ENCODE measurements around the gene TOM1L2. TPM values are rescaled to one million over a fixed set of nuclear protein-coding genes. Genes with fewer than 3 reads are reported as not detected.

The TOM1L2 gene
- total RNA-seq, 3 donors from 2014 or later (not counting 1 experiment from before 2014, with no cell fraction given), result 35.7 to 43.2 (median 35.7) TPM

- Mint-ChIP-seq H3K27ac (no peak overlapping the region), H3K4me3 (no peak overlapping the region), H3K27me3 (ENCODE audit: low read depth in 2 of 2) (no peaks in the 10 kb centered on the region), H3K36me3 (peaks cover 5% of the 10 kb centered on the region), H3K4me1 (no peaks in the 10 kb centered on the region), H3K9me3 (no peaks in the 10 kb centered on the region)
- Histone ChIP-seq H3K27me3 (ENCODE audit: control insufficient read depth, insufficient read depth, low read length) (no peaks in the 10 kb centered on the region), H3K36me3 (ENCODE audit: control insufficient read depth, insufficient read depth, low read length) (peaks cover 35% of the 10 kb centered on the region), H3K9me3 (ENCODE audit: control insufficient read depth, insufficient read depth, low read length) (no peaks in the 10 kb centered on the region), H3K4me1 (ENCODE audit: control insufficient read depth, insufficient read depth, low read length) (no peaks in the 10 kb centered on the region), H3K4me3 (ENCODE audit: low read length) (no peak overlapping the region), H3K27ac (ENCODE audit: low read length) (no peak overlapping the region)
- intact Hi-C loops (cut with micrococcal nuclease), result no loop called here
- 100% methylated on average over 2 of the region's 2 CpGs for WGBS (ENCODE audit: insufficient coverage)
- TF ChIP-seq CTCF (IDR thresholded peaks at IDR 0.05), result no peak
- DNase-seq (no peak), ATAC-seq (no peak)
These were observed 47.6 kb upstream of the TOM1L2 start for GRCh38 chr17:18019838-18020154.

GRCh38 chr17:18018411-18018921 lies 46.3 kb upstream of the TOM1L2 start:
- Mint-ChIP-seq H3K27ac (no peak overlapping the region), H3K4me1 (no peaks in the 10 kb centered on the region), H3K9me3 (no peaks in the 10 kb centered on the region), H3K36me3 (peaks cover 5% of the 10 kb centered on the region), H3K4me3 (no peak overlapping the region), H3K27me3 (ENCODE audit: low read depth in 2 of 2) (no peaks in the 10 kb centered on the region)
- intact Hi-C loops (cut with micrococcal nuclease), result no loop called here
- H3K27ac ChIP-seq (ENCODE audit: low read length), result no peak overlapping the region
- DNase-seq (no peak), ATAC-seq (no peak)
- no peaks in the 10 kb centered on the region for H3K4me1 ChIP-seq (ENCODE audit: control insufficient read depth, insufficient read depth, low read length)
- H3K4me3 ChIP-seq (ENCODE audit: low read length), result no peak overlapping the region
- 97% methylated on average over 15 of the region's 15 CpGs for WGBS (ENCODE audit: insufficient coverage)
- TF ChIP-seq CTCF (IDR thresholded peaks at IDR 0.05), result no peak
- no peaks in the 10 kb centered on the region for H3K27me3 ChIP-seq (ENCODE audit: control insufficient read depth, insufficient read depth, low read length)
- no peaks in the 10 kb centered on the region for H3K9me3 ChIP-seq (ENCODE audit: control insufficient read depth, insufficient read depth, low read length)
- H3K36me3 ChIP-seq (ENCODE audit: control insufficient read depth, insufficient read depth, low read length), result peaks cover 32% of the 10 kb centered on the region

GRCh38 chr17:18017958-18018357 lies 45.8 kb upstream of the TOM1L2 start:
- H3K4me3 ChIP-seq (ENCODE audit: low read length), result no peak overlapping the region
- ATAC-seq (no peak), DNase-seq (no peak)
- H3K36me3 ChIP-seq (ENCODE audit: control insufficient read depth, insufficient read depth, low read length), result peaks cover 33% of the 10 kb centered on the region
- intact Hi-C loops (cut with micrococcal nuclease), result no loop called here
- no peak overlapping the region for H3K4me3 Mint-ChIP-seq
- no peaks in the 10 kb centered on the region for H3K4me1 ChIP-seq (ENCODE audit: control insufficient read depth, insufficient read depth, low read length)
- peaks cover 5% of the 10 kb centered on the region for H3K36me3 Mint-ChIP-seq
- H3K27me3 ChIP-seq (ENCODE audit: control insufficient read depth, insufficient read depth, low read length), result no peaks in the 10 kb centered on the region
- H3K4me1 Mint-ChIP-seq, result no peaks in the 10 kb centered on the region
- H3K9me3 ChIP-seq (ENCODE audit: control insufficient read depth, insufficient read depth, low read length), result no peaks in the 10 kb centered on the region
- no peak overlapping the region for H3K27ac ChIP-seq (ENCODE audit: low read length)
- H3K27ac Mint-ChIP-seq, result no peak overlapping the region
- WGBS (ENCODE audit: insufficient coverage), result 78% methylated on average over 3 of the region's 3 CpGs
- no peak for TF ChIP-seq CTCF (IDR thresholded peaks at IDR 0.05)
- no peaks in the 10 kb centered on the region for H3K27me3 Mint-ChIP-seq (ENCODE audit: low read depth in 2 of 2)
- H3K9me3 Mint-ChIP-seq, result no peaks in the 10 kb centered on the region

GRCh38 chr17:18016426-18016825 lies 44.2 kb upstream of the TOM1L2 start:
- H3K9me3 Mint-ChIP-seq, result no peaks in the 10 kb centered on the region
- no peak overlapping the region for H3K4me3 Mint-ChIP-seq
- H3K36me3 Mint-ChIP-seq, result peaks cover 5% of the 10 kb centered on the region
- WGBS (ENCODE audit: insufficient coverage), result 95% methylated on average over 10 of the region's 12 CpGs
- no peaks in the 10 kb centered on the region for H3K27me3 Mint-ChIP-seq (ENCODE audit: low read depth in 2 of 2)
- no peak overlapping the region for H3K27ac ChIP-seq (ENCODE audit: low read length)
- no peaks in the 10 kb centered on the region for H3K27me3 ChIP-seq (ENCODE audit: control insufficient read depth, insufficient read depth, low read length)
- no peak for TF ChIP-seq CTCF (IDR thresholded peaks at IDR 0.05)
- intact Hi-C loops (cut with micrococcal nuclease), result no loop called here
- H3K27ac Mint-ChIP-seq, result no peak overlapping the region
- H3K4me1 ChIP-seq (ENCODE audit: control insufficient read depth, insufficient read depth, low read length), result no peaks in the 10 kb centered on the region
- no peak overlapping the region for H3K4me3 ChIP-seq (ENCODE audit: low read length)
- H3K9me3 ChIP-seq (ENCODE audit: control insufficient read depth, insufficient read depth, low read length), result no peaks in the 10 kb centered on the region
- ATAC-seq, result no peak
- no peak for DNase-seq
- H3K4me1 Mint-ChIP-seq, result no peaks in the 10 kb centered on the region
- H3K36me3 ChIP-seq (ENCODE audit: control insufficient read depth, insufficient read depth, low read length), result peaks cover 31% of the 10 kb centered on the region

All from natural killer cell (primary cell).